Activated T-cell treated with anti-CD3 and anti-CD28 coated beads for 48 hours (primary cell): ENCODE data around the gene MRGPRX2.
A peak's percentile ranks its signal among the peaks of the same experiment; 100 is the strongest.

Source experiments
- DNase-seq: peaks from one replicate; pipeline ENCODE4 v3.0.0-alpha.2; 2020; ENCODE audit warnings: low read depth

MRGPRX2 gene

DNA sequence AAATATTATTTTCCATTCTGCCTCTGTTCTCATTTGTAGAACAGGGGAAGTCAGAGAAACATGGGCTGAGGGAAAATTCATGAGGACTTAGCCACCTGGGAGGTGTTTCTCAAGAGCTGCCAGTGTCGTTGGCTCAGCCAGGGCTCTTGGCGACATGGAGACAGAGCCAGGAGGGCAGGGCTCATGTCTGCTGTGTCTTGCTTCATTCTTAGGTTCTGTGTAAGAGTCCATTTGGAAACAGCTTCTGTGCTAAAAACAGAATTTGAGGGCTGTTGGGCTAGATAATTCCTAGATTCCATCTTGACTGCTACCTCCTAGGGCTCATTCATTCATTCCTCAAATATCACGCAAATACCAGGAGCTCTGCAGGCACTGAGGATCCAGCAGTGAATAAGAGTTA lies 15.1 kb upstream of the MRGPRX2 start:
- no peak for DNase-seq

DNA sequence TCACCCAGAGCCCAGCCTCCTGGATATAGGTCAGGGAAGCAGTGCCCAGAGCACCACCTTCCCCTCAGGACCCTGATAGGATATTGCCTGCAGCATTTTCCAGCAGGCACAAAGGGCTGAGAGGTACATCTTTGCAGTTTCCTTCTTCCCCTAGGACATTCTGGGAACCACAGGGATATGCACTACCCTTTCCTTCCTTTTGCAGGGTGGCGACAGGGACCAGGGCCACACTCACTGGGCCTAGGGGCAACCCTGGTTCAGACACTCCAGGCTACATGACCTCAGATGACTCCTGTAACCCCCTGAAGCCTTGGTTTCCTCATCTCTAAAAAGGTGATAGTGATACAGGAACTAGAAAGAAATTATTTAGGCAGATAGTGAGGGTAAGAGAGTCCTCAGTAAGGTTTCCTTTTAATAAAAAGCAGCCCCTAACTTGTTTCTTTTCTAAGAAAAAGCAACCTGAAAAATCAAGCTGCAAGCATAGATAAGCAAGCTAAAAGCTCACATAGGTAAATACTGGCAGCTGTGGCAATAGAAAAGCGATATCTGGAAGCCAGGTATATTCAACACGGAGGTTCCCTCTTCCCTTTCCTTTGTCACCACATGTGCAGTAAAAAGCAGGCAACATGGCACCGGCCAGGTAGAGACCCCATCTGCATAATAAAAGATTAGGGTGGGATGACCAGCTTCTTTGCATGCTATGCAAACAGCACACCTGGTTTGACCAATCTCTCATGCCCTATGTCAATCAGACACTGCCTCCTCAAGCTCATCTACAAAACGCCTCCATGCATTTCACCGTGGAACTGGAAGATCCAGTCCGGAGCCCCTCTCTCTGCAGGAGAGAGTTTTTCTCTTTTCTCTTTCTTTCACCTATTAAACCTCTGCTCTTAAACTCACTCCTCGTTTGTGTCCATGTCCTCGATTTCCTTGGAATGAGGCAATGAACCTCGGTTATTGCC lies 13.2 kb upstream of the MRGPRX2 start:
- no peak for DNase-seq

DNA sequence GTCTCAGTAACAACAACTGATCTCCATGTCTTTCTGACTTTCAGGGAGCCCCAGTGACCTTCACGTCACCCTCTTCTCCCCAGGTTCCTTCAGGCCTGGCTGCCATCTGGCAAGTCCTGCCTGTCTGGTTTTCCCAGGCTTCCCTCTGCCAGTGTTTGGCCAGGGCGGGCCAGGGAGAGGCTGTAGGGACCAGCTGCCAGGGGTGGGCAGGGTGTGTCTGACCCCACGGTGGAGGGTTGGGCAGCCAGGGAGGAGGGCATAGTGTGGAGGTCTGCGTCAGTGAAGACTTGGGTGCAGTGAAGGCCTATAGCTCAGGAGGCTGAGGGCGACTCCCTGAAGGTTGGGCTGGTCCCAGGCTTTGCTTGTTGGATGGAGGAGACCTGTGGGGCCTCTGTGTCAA lies 11.9 kb upstream of the MRGPRX2 start:
- no peak for DNase-seq

- peak; percentile 40 for DNase-seq
Measured at GRCh38 chr11:19071255-19071654, 10.7 kb upstream of the MRGPRX2 start.

DNA sequence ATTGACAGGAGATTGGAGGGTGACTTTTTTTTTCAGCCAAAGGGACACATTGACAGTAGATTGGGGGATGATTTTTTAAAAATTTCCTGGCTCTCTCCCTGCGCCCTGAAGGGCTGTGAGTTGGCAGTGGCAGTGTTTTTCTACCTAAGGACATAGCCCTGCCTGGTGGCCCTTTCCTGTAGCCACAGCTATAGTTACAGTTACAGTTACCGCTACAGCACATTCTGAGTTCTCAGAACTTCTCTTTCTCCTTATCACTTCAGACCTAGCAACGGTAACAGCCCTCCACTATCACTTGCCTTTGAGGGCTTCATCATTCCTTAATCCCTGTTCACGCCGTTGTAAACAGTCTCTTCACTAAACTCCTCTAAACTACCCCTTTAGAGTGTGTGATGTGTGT lies 684 bp downstream of the MRGPRX2 start:
- no peak for DNase-seq

GRCh38 chr11:19055905-19056304 lies 4.6 kb downstream of the MRGPRX2 start:
- DNase-seq = no peak

DNA sequence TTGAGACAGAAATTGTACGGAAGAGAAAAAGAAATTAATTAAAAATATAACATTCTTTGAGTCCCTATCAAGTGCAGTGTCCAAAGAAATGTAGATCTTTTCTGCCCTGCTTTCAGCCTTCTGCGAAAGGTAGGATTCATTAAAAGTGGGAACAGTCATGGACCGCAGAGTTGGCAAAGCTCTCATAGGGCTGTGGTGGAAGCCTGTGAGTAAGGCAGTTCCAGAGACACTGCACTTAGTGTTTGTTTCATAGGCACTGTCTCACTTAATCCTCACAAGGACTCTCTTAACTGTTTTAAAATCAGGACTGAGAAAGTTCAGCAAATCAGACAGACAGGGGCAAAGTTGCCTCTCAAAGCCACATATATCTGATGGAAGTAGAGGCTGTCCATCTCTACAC lies 5.5 kb downstream of the MRGPRX2 start:
- no peak for DNase-seq

- no peak for DNase-seq
Measured at GRCh38 chr11:19053909-19054308, 6.6 kb downstream of the MRGPRX2 start.

DNA sequence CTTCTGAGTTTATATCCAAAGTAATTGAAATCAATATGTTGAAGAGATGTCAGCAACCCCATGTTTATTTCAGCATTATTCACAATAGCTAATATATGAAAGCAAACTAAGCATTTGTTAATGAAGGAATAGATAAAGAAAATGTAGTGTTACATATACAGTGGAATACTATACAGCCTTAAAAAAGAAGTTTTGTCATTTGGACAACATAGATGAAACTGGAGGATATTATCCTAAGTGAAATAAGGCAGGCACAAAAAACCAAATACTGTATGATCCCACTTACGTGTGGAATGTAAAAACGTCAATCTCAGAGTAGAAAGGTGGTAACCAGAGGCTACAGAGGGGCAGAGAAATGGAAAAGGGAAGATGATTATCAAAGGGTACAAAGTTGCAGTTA lies 10.2 kb downstream of the MRGPRX2 start:
- DNase-seq = no peak

DNA sequence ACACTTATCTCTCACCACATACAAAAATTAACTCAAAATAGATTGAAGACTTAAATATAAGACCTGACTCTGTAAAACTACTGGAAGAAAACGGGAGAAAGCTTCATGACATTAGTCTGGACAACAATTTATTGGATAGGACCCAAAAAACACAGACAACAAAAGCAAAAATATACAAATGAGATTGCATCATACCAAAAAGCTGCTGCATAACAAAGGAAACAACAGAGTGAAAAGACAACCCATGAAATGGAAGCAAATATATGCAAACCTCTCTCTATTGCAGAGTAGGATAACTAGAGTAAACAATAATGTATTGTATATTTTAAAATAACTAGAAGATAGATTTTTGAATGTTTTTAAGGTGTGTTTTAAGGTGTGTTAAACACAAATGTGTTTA lies 11.2 kb downstream of the MRGPRX2 start:
- no peak for DNase-seq

GRCh38 chr11:19040051-19040450 lies 20.5 kb downstream of the MRGPRX2 start:
- no peak for DNase-seq

- no peak for DNase-seq
Measured at GRCh38 chr11:19039409-19039808, 21.1 kb downstream of the MRGPRX2 start.

DNA sequence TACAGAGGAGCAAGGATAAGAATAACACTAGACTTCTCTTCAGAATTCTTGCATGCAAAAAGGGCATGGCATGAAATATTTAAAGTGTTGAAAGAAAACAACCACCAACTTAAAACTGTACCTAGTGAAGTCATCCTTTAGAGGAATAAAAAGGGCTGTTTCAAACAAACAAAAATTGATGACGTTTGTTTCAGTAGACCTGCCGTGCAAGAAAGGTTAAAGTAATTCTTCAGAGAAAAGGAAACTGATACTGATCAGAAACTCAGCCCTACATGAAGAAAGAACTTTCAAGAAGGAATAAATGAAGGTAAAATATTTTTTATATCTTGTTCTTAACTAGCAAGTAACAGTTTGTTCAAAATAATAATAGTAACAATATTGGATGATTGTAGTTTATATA lies 27.5 kb downstream of the MRGPRX2 start:
- DNase-seq = no peak

GRCh38 chr11:19027829-19028595 lies 32.5 kb downstream of the MRGPRX2 start:
- DNase-seq = no peak

- DNase-seq = no peak
Measured at GRCh38 chr11:19026862-19027261, 33.7 kb downstream of the MRGPRX2 start.

GRCh38 chr11:19025481-19026406 lies 34.8 kb downstream of the MRGPRX2 start:
- DNase-seq = no peak

GRCh38 chr11:19020831-19021230 lies 39.7 kb downstream of the MRGPRX2 start:
- DNase-seq = no peak

- no peak for DNase-seq
Measured at GRCh38 chr11:19018901-19019300, 41.6 kb downstream of the MRGPRX2 start.

DNA sequence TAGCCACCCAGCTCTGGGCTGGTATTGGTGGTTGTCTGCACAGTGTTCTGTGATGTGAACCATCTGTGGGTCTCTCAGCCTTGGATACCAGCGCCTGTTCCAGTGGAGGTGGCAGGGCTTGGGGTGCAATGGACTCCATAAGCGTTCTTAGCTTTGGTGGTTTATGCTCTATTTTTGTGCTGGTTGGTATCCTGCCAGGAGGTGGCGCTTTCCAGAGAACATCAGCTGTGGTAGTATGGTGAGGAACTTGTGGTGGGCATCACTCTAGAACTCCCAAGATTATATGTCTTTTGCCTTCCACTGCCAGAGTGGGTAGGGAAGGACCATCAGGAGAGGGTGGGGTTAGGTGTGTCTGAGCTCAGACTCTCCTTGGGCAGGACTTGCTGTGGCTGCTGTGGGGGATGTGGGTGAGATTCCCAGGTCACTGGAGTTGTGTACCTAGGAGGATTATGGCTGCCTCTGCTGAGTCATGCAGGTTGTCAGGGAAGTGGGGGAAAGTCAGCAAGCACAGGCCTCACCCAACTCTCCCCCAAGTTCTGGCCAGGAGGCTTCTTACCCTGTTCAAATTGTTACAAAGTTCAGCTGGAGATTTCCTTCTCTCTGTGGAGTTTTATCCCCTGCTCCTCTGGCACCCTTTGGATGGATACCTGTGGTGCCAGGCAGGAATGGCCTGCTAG lies 47.2 kb downstream of the MRGPRX2 start:
- no peak for DNase-seq

- no peak for DNase-seq
Measured at GRCh38 chr11:19012636-19013035, 47.9 kb downstream of the MRGPRX2 start.
